HG02943 (cell line): ENCODE measurements around the gene FUT8.
"Not testable (repeated sequence)": the region's sequence is repeated elsewhere in the genome, so short reads cannot be mapped to it uniquely, and the experiment has no call there.

Experiments used
- ATAC-seq: cut with Tn5 transposase; IDR thresholded peaks from one replicate; pipeline ENCODE4 v1.9.1; 2021; ENCODE audit warnings: mild to moderate bottlenecking, low read depth, moderate library complexity; ENCODE audit not compliant: unreplicated experiment

Gene FUT8

GRCh38 chr14:65686761-65687160 is 274.2 kb downstream of the FUT8 start:
- no peak for ATAC-seq

- no peak for ATAC-seq
These were observed 276.5 kb downstream of the FUT8 start for GRCh38 chr14:65689070-65689469.

DNA sequence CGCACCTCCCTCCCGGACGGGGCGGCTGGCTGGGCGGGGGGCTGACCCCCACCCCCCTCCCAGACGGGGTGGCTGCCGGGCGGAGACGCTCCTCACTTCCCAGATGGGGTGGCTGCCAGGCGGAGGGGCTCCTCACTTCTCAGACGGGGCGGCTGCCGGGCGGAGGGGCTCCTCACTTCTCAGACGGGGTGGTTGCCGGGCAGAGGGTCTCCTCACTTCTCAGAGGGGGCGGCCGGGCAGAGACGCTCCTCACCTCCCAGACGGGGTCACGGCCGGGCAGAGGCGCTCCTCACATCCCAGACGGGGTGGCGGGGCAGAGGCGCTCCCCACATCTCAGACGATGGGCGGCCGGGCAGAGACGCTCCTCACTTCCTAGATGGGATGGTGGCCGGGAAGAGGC is 280.0 kb downstream of the FUT8 start:
- ATAC-seq = not testable (repeated sequence)

DNA sequence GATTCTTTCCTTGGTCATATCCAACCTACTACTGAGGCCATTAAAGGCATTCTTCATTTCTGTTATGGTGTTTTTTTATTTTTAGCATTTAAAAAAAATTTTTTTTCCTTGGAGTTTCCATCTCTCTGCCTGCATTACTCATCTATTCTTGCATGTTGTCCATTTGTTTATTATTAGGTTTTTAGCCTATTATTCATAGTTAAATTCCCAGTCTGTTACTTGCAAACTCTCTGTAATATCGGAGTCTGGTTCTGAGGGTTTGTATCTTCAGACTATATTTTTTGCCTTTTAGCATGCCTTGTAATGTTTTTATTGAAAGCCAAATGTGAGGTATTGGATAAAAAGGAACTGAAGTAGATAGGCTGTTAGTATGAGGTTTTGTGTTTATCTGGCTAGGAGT is 284.3 kb downstream of the FUT8 start:
- no peak for ATAC-seq

GRCh38 chr14:65703521-65703920 is 291.0 kb downstream of the FUT8 start:
- ATAC-seq = no peak

GRCh38 chr14:65703996-65704395 is 291.5 kb downstream of the FUT8 start:
- no peak for ATAC-seq

DNA sequence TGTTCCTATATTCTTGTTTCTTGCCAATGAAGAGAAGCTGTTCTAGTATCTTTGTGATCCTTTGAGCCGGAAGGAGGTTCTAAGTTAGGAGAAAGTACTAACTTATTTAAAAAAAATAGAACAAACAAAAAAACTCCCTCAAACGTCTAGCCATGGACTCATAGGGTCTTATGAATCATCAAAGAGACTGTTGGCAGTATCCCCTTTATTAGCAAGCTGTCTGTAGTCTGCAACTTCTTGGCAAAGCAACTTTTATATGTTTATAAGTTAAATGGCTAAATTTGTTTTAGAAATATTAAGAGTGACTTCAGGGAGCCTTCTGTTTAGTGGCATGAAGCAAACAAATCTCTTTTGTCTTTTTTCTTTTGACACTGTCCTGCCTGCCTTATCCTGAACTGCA is 291.9 kb downstream of the FUT8 start:
- ATAC-seq = no peak

GRCh38 chr14:65704850-65705249 is 292.3 kb downstream of the FUT8 start:
- no peak for ATAC-seq

- ATAC-seq = no peak
These were observed 297.0 kb downstream of the FUT8 start for GRCh38 chr14:65709576-65709975.

GRCh38 chr14:65716813-65717212 is 304.3 kb downstream of the FUT8 start:
- ATAC-seq = not testable (repeated sequence)

GRCh38 chr14:65717384-65717915 is 304.9 kb downstream of the FUT8 start:
- ATAC-seq = not testable (repeated sequence)

GRCh38 chr14:65718629-65719028 is 306.1 kb downstream of the FUT8 start:
- no peak for ATAC-seq

DNA sequence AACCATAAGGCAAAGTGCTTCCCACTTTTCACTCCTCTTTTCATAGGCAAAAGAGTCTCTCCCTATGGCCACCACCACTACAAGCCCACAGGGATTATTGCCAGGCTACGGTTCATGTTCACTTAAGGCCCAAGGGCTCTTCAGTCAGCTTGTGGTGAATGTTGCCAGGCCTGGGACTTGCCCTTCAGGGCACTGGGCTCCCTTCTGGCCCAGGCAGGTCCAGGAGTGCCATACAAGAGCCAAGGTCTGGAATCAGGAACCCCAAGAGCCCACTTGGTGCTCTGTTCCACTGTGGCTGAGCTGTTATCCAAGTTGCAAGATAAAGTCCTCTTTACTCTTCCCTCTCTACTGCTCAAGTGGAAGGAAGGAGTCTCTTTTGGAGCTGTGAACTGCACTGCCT is 307.6 kb downstream of the FUT8 start:
- ATAC-seq = no peak

GRCh38 chr14:65720743-65721142 is 308.2 kb downstream of the FUT8 start:
- no peak for ATAC-seq

- no peak for ATAC-seq
These were observed 310.8 kb downstream of the FUT8 start for GRCh38 chr14:65723348-65723747.

DNA sequence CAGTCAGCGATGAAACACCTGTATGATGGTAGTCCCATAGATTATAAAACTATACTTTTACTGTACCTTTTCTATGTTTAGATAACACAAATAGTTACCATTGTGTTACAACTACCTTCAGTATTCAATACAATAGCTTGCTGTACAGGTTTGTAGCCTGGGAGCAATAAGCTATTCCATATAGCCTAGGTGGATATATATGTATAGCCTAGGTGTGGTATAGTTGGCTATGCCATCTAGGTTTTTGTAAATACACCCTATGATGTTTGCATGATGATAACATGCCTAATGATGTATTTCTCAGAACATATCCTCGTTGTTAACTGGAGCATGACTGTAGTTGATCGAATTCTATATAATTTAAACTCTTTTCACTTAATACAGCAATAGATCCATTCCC is 316.1 kb downstream of the FUT8 start:
- no peak for ATAC-seq

DNA sequence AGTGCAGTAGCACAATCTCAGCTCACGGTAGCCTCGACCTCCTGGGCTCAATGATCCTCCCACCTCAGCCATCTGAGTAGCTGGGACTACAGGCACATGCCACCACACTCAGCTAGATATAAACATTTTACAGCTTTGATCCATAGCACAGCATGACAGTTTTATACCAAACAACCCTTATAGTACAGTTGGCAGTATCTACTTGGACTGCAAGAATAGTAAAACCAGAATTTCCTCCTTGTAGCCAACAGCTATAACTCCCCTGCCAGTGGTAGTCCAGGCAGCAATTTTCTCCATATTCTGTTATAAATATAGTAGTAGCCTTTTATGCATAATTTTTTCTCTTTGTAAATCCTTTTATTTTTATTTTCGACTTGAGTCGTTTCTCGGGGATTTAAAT is 317.0 kb downstream of the FUT8 start:
- ATAC-seq = no peak

GRCh38 chr14:65731933-65732506 is 319.5 kb downstream of the FUT8 start:
- peak; percentile 94 for ATAC-seq

GRCh38 chr14:65738339-65738738 is 325.8 kb downstream of the FUT8 start:
- ATAC-seq = no peak

- ATAC-seq = no peak
These were observed 333.1 kb downstream of the FUT8 start for GRCh38 chr14:65745396-65746190.

DNA sequence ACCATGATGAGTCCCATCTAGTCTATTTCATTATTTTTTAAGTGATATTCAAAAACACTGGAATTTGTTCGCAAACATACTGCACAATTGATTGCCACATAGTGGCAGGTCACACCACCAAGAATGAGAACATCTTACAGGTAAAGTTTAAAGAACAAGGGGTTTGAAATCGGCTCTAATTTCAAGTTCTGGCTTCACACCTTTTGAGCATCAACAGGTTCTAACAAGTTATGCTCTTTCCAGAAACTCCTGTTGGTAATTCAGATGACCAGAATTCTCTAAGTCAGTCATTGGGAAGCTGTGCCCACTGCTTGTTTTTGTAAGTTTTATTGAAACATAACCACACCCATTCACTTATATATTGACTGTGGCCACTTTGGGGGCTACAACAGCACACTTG is 336.3 kb downstream of the FUT8 start:
- no peak for ATAC-seq

DNA sequence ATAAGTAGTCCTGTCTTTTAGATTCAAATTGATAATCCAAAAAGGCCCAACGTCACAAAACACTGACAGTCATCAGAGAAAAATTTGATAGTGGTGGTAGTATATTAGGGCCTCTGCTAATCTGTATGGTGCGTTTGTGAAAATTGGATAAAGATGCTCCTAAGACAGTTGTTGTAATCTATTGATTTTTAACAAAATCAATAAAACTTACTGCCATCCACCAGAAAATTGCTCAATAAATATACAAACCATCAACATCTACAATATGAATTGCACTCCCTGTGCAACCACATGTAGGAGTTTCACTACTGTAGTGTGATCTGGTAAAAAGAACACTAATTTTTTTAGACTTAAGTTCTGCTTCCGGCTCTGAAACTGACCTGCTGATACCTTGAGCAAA is 336.8 kb downstream of the FUT8 start:
- no peak for ATAC-seq
